Gastroesophageal sphincter (tissue), 3 donors: ENCODE data around the gene NEDD8.

Experiments
- POLR2A ChIP-seq, 2 donors: fragments of 450-650 bp; IDR thresholded peaks; one replicate each; pipeline ENCODE4 v1.6.1; 2017; ENCODE audit warnings: antibody characterized with exemption in 2 of 2, mild to moderate bottlenecking in 2 of 2, moderate library complexity in 1 of 2
- TF ChIP-seq, protein P1 (sequence below), 4 experiments: fragments of 200-600 bp in 2 of 4; fragments of 450-650 bp in 2 of 4; sonication (generic) in 1 of 4; IDR thresholded peaks; one replicate each; pipeline ENCODE4 v1.5.1; 2017 to 2019; ENCODE audit warnings: antibody characterized with exemption in 4 of 4, mild to moderate bottlenecking in 2 of 4, moderate library complexity in 2 of 4

DNA sequence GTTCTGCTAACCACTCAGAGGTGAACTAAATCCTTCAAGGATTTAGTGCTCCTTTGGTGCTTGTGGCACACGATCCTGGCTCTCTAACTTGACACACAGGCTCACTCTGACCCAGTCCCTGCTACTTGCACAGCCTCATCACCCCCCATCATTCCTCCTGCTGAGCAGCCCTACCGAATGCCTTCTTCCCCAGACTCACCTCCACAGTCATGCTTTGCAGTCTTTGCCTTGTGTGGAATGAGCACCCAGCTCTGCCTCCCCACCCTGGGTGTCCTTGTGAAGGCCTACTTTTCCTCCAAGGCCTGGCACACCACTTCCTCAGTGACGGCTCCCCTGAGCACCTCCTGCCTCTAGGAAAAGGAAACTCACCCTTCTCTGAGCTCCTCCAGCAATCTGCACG lies 18.2 kb upstream of the NEDD8 start:
- TF ChIP-seq, protein P1, sequence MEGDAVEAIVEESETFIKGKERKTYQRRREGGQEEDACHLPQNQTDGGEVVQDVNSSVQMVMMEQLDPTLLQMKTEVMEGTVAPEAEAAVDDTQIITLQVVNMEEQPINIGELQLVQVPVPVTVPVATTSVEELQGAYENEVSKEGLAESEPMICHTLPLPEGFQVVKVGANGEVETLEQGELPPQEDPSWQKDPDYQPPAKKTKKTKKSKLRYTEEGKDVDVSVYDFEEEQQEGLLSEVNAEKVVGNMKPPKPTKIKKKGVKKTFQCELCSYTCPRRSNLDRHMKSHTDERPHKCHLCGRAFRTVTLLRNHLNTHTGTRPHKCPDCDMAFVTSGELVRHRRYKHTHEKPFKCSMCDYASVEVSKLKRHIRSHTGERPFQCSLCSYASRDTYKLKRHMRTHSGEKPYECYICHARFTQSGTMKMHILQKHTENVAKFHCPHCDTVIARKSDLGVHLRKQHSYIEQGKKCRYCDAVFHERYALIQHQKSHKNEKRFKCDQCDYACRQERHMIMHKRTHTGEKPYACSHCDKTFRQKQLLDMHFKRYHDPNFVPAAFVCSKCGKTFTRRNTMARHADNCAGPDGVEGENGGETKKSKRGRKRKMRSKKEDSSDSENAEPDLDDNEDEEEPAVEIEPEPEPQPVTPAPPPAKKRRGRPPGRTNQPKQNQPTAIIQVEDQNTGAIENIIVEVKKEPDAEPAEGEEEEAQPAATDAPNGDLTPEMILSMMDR (IDR thresholded peaks at IDR 0.05): no peak
- no peak for TF ChIP-seq POLR2A (IDR thresholded peaks at IDR 0.05)
